GM12878 (cell line): ENCODE measurements around the gene RALGPS1. TPM values are rescaled to one million over a fixed set of nuclear protein-coding genes. Genes with fewer than 3 reads are reported as not detected.
A peak's percentile ranks its signal among the peaks of the same experiment; 100 is the strongest.

Experiments used
- BACH1 ChIP-seq: fragments of 450-650 bp; IDR thresholded peaks from 2 replicates; pipeline ENCODE4 v1.6.1; 2017; ENCODE audit warnings: mild to moderate bottlenecking, borderline replicate concordance
- CREB1 ChIP-seq: IDR thresholded peaks from 2 replicates; pipeline ENCODE4 v1.6.1; 2012; ENCODE audit warnings: low read depth, mild to moderate bottlenecking, inconsistent platforms
- CREM ChIP-seq: IDR thresholded peaks from 2 replicates; pipeline ENCODE4 v1.6.1; 2014; ENCODE audit warnings: antibody characterized with exemption, low read depth
- EP300 ChIP-seq, 2 experiments: fragments of 150-350 bp in 1 of 2; IDR thresholded peaks; 2 replicates each; pipeline ENCODE4 v1.6.1; 2011 to 2012; ENCODE audit warnings: low read depth in 2 of 2, low read length in 2 of 2, borderline replicate concordance in 1 of 2, improper control_type of control experiment in 1 of 2, inconsistent platforms in 1 of 2; ENCODE audit not compliant: control insufficient read depth in 1 of 2
- HDAC2 ChIP-seq: fragments of 200-600 bp; sonication (generic); IDR thresholded peaks from 2 replicates; pipeline ENCODE4 v1.6.1; 2017
- IRF4 ChIP-seq: IDR thresholded peaks from 2 replicates; pipeline ENCODE4 v1.6.1; 2011; ENCODE audit warnings: low read depth, low read length
- MTA3 ChIP-seq: IDR thresholded peaks from 2 replicates; pipeline ENCODE4 v1.6.1; 2012; ENCODE audit warnings: low read length, inconsistent platforms, borderline replicate concordance
- NR2F1 ChIP-seq: fragments of 450-650 bp; conservative IDR thresholded peaks from 2 replicates; pipeline ENCODE4 v1.6.1; 2017; ENCODE audit warnings: mild to moderate bottlenecking
- POLR2A ChIP-seq: IDR thresholded peaks from 2 replicates; pipeline ENCODE4 v1.6.1; 2011; ENCODE audit warnings: low read depth, mild to moderate bottlenecking, low read length
- POU2F2 ChIP-seq: IDR thresholded peaks from 3 replicates; pipeline ENCODE4 v1.6.1; 2011; ENCODE audit warnings: low read depth, mild to moderate bottlenecking, low read length, borderline replicate concordance
- RAD21 ChIP-seq: IDR thresholded peaks from 2 replicates; pipeline ENCODE4 v1.6.1; 2011; ENCODE audit warnings: mild to moderate bottlenecking, low read depth, low read length, moderate library complexity; ENCODE audit not compliant: insufficient read depth
- SIN3A ChIP-seq: IDR thresholded peaks from 2 replicates; pipeline ENCODE4 v1.6.1; 2012; ENCODE audit warnings: low read depth, low read length, improper control_type of control experiment
- SIX5 ChIP-seq: IDR thresholded peaks from 2 replicates; pipeline ENCODE4 v1.6.1; 2011; ENCODE audit warnings: mild to moderate bottlenecking, low read depth, low read length, moderate library complexity; ENCODE audit not compliant: severe bottlenecking
- SMC3 ChIP-seq: IDR thresholded peaks from 2 replicates; pipeline ENCODE4 v1.6.1; 2011; ENCODE audit warnings: low read length, improper control_type of control experiment, borderline replicate concordance
- TBL1XR1 ChIP-seq: IDR thresholded peaks from 2 replicates; pipeline ENCODE4 v1.6.1; 2012; ENCODE audit warnings: low read depth, low read length, improper control_type of control experiment
- TCF3 ChIP-seq: IDR thresholded peaks from 2 replicates; pipeline ENCODE4 v1.6.1; 2012; ENCODE audit warnings: low read depth, mild to moderate bottlenecking, low read length, borderline replicate concordance; ENCODE audit not compliant: insufficient read depth
- USF2 ChIP-seq: IDR thresholded peaks from 2 replicates; pipeline ENCODE4 v1.6.1; 2011; ENCODE audit warnings: low read depth, low read length, improper control_type of control experiment, borderline replicate concordance
- ZBTB4 ChIP-seq: fragments of 450-650 bp; formaldehyde crosslinking; IDR thresholded peaks from 2 replicates; pipeline ENCODE4 v1.4.0; 2022; ENCODE audit warnings: mild to moderate bottlenecking, moderate library complexity
- ZSCAN29 ChIP-seq: fragments of 450-650 bp; IDR thresholded peaks from 2 replicates; pipeline ENCODE4 v1.6.1; 2017; ENCODE audit warnings: mild to moderate bottlenecking, moderate library complexity
- ZZZ3 ChIP-seq: IDR thresholded peaks from 2 replicates; pipeline ENCODE4 v1.6.1; 2011; ENCODE audit warnings: low read depth; ENCODE audit not compliant: control insufficient read depth, insufficient read length
- polyA plus RNA-seq, 11 experiments: library from polyadenylated mRNA; depleted of rRNA in 4 of 11; unstranded in 6 of 11; stranded (reverse) in 5 of 11; fragments of >200 nt; fragmentation: Nextera tagmentation in 4 of 11; fragmentation: Illumina TruSeq in 1 of 11; extraction: Ambion mirVana in 4 of 11; extraction: Trizol in 1 of 11; gene quantifications; 1 replicate in 1 of 11; 2 replicates in 10 of 11; pipeline versions ENCODE4 v1.2.1 to v1.2.3, GENCODE V29; 2011 to 2016; ENCODE audit warnings: inconsistent platforms in 2 of 11, missing spikeins in 2 of 11, low read depth in 1 of 11
- total RNA-seq, 4 experiments: library from RNA; depleted of rRNA in 3 of 4; stranded (reverse); fragments of >200 nt in 3 of 4; fragmentation: Illumina TruSeq in 1 of 4; extraction: Trizol in 1 of 4; gene quantifications; 2 replicates each; pipeline versions ENCODE4 v1.2.1 to v1.2.3, GENCODE V29; 2013 to 2021
- TF ChIP-seq, protein P1 (sequence below): IDR thresholded peaks from 2 replicates; pipeline ENCODE4 v1.6.1; 2012; ENCODE audit warnings: low read depth, low read length, improper control_type of control experiment
- TF ChIP-seq, protein P2 (sequence below): IDR thresholded peaks from 2 replicates; pipeline ENCODE4 v1.6.1; 2011; ENCODE audit warnings: borderline replicate concordance, low read depth, mild to moderate bottlenecking, moderate library complexity, low read length; ENCODE audit not compliant: insufficient read depth, poor library complexity, severe bottlenecking

RALGPS1 gene
- total and polyA plus RNA-seq, 10 of the 15 experiments (the other 5 are each of a cell fraction or from before 2014, with no cell fraction given) = 0.13 to 5.6 (median 2.7) TPM

DNA sequence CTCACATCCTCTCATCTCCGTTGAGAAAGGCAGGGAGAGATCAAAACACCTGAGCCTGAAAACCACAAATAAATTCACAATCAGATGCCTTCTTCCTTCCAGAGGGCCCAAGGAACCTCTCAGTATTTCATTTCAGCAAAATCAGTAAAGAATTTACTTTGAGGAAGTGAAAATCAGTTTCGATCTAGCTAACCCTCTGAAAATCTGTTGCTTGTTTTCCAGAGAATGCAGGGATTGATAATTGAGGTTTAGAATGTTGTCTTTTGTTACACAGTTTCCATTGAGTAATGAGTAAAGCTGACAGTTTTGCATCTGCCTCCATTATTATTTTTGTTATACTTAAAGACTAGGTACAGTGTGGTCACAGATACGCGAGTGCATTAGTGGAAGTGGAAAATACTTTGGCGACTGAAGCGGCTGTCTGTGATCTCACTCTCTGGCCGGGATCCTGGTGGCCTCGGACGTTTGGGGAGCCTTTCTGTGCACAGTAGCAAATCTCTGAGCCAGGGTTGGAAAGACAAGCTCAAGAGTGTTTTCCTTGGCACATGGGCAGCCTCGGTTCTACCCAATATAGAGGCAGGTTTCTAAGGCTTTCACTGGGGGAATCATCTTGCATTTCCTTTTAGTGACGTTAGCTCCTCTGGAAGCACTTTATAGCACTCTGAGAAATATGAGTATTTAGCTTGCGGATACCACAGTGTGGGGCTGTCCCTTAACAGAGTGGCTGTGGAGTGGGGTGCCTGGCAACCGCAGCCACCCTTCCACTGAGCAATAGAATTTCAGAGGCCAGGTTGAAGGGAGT is 240.0 kb downstream of the RALGPS1 start (continued):
- no peak for TF ChIP-seq MTA3
- TF ChIP-seq HDAC2 = no peak
- TF ChIP-seq SMC3 = peak; percentile 3; the same call in 1 of the 2 replicates
- peak; percentile 40; the same call in 1 of the 2 replicates for TF ChIP-seq CREB1
- no peak for TF ChIP-seq USF2
- TF ChIP-seq TCF3 = no peak
- TF ChIP-seq POU2F2 = no peak
- TF ChIP-seq ZBTB4 (CRISPR knock-in tag) = no peak
- TF ChIP-seq, protein P1, sequence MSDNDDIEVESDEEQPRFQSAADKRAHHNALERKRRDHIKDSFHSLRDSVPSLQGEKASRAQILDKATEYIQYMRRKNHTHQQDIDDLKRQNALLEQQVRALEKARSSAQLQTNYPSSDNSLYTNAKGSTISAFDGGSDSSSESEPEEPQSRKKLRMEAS = no peak
- peak; percentile 22; the same call in 1 of the 2 replicates for TF ChIP-seq IRF4
- TF ChIP-seq NR2F1 = no peak
- no peak for TF ChIP-seq SIX5
- no peak; the same call in none of the 2 replicates for TF ChIP-seq TBL1XR1
- TF ChIP-seq EP300 (IDR thresholded peaks at IDR 0.05; ENCODE audit: borderline replicate concordance in 1 of 2, control insufficient read depth in 1 of 2, low read depth in 2 of 2, low read length in 2 of 2) = peak; percentile 17 to 80; a peak in 3 of 4 replicates
- TF ChIP-seq, protein P2, sequence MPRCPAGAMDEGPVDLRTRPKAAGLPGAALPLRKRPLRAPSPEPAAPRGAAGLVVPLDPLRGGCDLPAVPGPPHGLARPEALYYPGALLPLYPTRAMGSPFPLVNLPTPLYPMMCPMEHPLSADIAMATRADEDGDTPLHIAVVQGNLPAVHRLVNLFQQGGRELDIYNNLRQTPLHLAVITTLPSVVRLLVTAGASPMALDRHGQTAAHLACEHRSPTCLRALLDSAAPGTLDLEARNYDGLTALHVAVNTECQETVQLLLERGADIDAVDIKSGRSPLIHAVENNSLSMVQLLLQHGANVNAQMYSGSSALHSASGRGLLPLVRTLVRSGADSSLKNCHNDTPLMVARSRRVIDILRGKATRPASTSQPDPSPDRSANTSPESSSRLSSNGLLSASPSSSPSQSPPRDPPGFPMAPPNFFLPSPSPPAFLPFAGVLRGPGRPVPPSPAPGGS = peak; percentile 11
- peak; percentile 10; the same call in 1 of the 2 replicates for TF ChIP-seq CREM
- no peak; the same call in 1 of the 2 replicates for TF ChIP-seq BACH1
- no peak for TF ChIP-seq POLR2A
- no peak for TF ChIP-seq SIN3A
- TF ChIP-seq RAD21 = peak; percentile 28; the same call in 1 of the 2 replicates
- no peak for TF ChIP-seq ZZZ3
- TF ChIP-seq ZSCAN29 = no peak
